Measurements from ENCODE around the gene ARHGAP27. TPM values are rescaled to one million over a fixed set of nuclear protein-coding genes. Genes with fewer than 3 reads are reported as not detected.

Gene ARHGAP27
- total RNA-seq, 1 experiment from 2014 or later: 0.46 TPM

DNA sequence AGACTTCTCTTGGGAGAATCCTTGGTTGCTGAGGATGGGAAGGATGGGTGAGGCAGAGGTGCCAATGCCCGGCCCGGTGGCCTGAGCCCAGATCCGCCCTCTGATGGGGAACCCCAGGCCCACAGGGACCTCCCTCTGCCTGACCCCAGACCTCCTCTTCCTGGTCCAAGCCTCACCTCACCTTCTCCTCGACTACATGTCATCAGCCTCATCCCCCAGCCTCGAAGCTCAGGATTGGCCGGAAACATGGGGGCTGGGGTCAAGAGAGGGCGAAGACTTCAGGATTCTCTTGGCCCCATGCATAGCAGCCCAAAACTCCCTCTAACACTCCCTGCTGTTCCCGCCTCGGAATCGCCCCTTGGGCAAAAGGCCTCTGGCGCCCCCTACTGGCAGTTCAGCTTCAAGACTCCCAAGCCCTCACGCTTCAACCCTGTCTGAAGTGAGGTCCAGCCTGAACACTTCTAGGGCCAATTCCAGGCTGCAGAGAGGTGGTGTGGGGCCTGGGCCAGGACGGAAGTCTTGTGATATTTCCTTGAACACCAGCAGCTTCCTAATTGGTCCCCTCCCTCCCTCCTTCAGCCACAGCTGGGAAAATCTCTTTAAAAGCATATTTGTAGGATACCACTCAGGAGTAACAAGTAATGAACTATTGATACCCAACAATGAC is 47.2 kb downstream of the ARHGAP27 start:
- peak; percentile 79 for DNase-seq (ENCODE audit: low spot score)

DNA sequence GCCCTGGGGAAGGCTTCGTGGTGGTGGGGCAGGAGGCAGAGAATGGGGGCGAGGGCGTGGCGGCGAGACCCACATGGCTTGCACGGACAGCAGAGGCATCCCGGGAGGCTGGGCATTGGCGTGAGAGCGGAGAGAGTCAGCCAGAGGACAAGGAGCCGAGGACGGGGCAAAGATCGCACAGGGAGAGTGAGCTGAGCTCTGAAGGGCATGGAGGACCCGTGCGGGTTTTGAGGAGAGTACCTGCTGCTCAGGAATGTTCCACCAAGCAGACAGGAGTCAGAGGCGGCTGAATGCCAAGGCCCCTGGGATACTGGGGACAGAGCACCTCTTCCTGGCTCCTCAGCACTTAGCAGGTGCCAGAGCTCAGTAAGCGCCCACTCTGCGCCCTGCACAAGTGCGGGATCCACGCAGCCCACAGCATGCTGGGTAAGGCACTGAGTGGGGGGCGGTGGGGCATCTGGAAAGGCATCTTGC is 47.8 kb downstream of the ARHGAP27 start:
- no peak for DNase-seq (ENCODE audit: low spot score)

DNA sequence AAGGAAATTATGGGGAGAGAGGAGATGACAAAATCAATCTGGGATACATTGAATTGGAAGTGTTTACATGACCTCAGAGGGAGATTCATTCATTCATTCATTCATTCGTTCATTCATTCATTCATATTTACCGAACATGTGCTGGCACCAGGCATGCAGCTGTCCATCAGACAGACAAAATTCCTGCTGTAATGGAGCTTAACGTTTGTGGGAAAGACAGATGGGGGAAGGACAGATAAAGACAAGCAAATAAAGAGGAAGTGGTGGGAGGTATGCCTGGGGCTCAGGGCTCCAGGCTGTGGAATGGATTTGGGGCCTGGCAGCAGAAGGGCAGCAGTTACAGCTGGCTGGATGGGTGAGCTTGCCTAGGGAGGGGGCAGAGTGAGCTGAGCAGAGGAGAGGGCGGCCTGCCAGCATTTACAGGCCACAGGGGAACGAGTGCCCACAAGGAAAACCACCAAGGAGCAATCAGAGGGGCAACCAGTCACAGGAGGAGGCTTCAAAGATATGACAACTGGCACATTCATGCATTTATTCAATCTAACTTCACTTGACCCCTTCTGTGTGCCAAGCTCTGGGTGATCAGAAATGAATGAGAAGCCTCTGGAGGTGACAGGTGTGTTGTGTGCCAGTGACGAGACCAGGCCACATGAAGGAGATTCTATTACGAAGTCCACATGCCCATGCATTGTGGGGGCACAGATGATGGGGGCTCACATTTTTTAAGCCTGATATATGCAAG is 48.5 kb downstream of the ARHGAP27 start:
- DNase-seq (ENCODE audit: low spot score): peak; percentile 80

DNA sequence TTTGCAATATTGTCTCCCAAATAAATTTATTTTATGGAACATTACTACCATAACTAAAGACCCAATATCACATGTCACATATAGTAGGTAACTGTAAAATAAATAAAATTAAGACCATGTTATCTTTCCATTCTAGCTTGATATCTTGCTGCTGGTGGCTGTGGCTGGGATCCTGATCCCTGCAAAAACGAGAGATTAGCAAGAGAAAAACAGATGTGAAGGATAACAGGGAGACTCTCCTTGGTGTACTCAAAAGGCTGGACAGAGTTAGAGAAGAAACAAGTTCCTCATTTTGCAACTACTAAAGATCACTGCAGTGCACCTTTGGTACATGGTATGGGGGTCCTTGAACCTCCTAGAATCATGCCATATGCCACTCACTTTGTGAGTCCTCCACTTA is 49.7 kb downstream of the ARHGAP27 start:
- no peak for DNase-seq (ENCODE audit: low spot score)

DNA sequence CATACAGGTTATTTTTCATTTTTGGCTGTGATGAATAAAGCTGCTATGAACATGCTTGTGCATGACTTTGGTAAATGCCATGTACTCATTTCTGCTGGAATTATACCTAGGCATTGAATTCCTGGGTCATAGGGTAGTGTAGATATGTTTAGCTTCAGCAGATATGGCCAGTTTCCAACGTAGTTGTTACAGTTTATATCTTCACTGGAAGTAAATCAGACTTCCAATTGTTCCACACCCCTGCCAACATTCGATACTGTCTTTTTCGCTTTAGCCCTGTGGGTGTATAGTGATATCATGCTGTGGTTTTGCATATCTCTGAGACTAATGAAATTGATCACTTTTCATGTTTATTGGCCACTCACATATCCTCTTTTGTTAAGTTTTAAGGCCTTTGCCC is 50.4 kb downstream of the ARHGAP27 start:
- DNase-seq (ENCODE audit: low spot score): no peak

DNA sequence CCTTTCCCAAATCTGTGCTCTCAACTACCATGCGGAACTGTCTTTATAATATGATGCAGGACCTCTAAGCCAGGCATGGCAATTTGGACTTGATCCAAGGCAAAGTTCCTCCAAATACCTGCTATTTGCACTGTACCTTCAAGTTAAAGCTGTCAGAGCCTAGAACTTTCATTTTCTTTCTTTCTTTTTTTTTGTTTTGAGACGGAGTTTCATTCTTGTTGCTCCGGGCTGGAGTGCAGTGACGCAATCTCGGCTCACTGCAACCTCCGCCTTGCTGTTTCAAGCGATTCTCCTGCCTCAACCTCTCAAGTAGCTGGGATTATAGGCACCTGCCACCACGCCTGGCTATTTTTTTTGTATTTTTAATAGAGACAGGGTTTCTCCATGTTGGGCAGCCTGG is 51.7 kb downstream of the ARHGAP27 start:
- DNase-seq (ENCODE audit: low spot score): no peak

DNA sequence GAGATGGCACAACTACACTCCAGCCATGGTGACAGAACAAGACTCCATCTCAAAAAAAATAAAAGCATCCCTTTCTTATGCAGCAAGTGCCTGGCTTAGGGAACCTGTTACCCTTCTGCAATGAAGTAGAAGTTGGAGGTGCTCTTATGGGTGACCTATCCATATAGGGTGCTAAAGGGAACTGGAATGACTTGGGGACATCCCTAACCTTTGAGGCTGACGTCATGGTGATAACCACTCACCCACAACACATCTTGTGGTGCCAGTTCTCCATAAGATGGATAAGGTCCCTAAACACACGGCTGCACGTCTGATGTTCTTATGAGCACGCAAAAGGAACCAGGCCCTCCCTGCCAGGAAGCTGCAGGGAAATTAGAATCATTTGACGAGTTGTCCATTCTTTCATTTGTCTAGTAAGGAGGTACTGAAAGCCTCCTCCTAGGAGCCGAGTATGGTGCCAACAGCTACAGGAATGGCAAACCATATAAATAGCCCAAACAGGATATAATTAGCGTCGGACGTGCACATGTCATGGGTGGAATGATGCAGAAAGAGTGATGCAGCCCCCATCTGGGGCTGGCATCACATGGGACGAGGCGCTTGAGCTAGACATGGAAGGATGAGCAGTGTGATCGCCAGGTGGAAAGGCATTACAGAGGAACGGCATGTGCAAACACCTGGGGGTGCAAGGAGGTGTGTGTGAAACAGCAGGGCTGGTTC is 52.5 kb downstream of the ARHGAP27 start:
- no peak for DNase-seq (ENCODE audit: low spot score)

DNA sequence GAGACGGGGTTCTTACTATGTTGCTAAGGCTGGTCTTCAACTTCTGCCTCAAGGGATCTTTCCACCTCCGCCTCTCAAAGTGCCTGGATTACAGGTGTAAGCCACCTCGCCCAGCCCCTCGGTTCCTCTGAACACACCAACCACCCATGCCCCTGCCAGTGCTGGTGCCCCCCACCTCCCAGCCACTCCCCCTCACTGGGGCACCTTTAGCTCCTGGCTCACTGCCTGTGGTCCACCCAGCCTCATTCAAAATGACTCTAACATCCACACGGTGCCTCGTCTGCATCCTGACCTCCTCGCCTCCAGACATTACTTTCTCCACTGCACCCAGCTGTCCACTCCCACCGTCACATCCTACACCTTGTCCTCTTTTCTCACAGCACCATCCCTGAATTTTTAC is 55.3 kb downstream of the ARHGAP27 start:
- DNase-seq (ENCODE audit: low spot score): no peak

DNA sequence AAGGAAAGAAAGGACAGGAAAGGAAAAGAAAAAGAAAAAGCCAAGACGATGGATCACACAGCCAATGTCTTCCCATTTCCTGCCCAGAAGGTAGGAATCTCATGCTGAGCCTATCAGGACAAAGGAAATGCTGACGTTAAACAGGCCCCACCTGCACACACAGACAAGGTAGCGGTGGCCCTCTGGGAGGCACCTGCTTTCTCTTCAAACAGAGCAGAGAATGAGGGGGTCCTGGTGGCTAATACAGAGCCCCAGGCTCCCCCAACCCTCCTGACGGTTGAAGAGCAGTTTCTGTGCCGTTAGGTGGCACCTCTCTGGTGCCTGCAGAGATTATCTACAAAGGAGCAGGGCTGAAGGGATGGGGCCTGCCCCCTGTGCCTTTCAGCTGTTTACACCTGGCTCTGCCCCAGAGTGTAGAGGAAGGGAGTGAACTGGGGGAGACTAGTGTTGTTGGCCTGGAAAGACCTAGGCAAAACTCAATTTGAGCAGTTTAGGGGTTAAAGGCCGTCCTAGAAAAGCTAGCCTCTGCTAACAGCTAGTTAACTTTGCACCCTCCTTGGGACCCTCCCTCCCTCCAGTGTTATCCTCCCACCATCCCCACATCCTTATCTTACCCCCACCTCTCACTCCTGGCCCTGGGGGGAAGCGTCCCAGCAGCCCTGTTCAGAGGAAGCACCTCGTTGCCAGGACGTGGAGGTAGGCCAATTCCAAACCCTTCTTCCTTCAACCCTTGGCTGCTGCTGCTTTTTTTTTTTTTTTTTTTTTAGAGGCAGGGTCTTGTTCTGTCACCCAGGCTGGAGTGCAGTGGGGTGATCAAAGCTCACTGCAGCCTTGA is 56.3 kb downstream of the ARHGAP27 start:
- no peak for DNase-seq (ENCODE audit: low spot score)

DNA sequence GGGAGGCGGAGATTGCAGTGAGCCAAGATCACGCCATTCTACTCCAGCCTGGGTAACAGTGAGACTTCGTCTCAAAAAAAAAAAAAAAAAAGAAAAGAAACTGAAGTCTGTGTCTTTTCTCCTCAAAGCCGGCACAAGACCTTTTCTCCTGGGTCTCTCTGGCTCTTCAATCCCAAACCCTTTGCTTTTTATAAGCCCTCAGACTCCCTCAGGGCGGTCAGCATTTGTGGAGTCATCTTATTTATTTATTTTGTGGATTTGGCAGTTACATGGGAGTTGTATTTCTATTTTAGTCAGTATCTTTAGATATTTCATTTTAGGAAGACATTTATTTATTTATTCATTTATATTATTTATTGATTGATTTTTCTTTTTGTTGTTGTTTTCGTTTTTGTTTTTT is 58.2 kb downstream of the ARHGAP27 start:
- DNase-seq (ENCODE audit: low spot score): no peak

DNA sequence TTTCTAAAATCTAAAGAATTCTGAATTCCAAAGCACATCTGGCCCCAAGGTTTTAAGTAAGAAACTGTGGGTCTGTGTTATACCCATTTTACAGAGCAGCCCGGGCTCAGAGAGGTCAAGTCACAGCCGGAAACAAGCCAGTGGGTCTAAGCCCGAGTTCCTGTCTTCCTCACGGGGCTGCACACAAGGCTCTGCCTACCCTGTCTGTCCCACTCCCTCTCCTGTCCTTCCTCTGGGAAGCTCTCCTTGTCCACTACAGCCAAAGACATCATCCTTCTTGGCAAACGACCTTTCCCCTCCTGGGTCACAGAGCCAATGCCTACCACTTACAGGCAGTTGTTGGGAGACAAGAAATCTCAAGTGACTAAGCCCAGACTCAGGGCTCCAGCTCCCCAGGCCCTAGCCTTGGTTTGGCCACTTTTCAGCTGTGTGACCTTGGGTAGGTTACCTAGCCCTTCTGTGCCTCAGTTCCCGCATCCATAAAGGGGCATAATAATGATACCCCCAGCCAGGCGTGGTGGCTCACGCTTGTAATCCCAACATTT is 60.3 kb downstream of the ARHGAP27 start:
- no peak for DNase-seq (ENCODE audit: low spot score)

DNA sequence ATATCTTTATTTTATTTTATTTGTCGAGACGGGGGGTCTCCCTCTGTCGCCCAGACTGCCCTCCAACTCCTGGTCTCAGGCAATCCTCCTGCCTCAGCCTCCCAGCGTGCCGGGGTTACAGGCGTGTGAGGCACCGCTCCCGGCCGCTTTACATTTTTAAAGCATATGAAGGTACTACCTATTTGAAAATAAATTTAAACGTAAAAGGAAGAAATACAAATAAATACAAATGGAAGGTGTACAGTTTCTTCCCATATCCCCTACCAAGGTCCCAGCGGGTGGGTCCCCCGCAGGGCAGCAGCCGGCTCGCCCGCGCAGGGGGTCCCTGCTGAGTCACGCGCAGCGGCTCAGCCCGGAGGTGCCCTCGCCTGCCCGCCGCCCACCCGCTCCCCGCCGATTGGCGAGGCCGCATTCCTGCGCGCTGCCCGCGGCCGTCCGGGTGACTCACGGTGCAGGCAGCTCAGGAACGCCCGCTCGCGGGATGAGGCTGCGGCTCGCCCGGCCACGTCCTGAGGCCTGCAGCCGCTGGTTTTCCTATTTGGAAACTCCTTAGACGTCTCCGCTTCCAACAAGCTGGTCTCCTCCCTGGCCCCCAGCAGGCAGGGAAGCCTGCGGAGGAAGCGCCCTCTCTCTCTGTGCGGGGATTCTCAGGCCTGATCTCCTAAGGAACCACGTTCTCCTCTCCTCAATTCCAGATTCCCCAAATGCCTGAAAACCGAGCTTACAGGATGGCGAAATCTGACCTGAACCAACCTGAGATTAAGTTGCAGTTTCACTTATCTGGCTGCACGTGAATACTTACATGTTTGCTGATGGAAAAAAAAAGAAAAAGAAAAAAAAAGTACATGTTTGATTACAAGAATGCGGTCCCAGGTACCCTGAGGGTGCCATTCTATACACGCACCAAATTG is 61.0 kb downstream of the ARHGAP27 start:
- peak; percentile 96 for DNase-seq (ENCODE audit: low spot score)

DNA sequence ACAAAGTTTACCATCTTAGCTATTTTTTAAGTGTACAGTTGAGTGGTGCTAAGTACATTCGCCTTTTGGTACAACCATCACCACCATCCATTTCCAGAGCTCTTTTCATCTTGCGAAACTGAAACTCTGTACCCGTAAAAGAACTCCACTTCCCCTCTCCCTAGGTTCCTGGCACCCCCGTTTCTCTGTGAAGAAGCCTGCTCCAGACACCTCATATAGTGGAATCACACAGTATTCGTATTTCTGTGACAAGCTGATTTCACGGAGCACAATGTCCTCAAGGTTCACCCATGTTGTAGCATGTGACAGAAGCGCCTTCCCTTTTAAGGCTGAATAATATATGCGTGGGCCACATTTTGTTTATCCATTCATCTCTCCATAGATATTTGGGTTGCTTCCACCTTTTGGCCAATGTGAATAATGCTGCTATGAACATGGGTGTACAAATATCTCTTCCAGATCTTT is 61.7 kb downstream of the ARHGAP27 start:
- DNase-seq (ENCODE audit: low spot score): peak; percentile 66

DNA sequence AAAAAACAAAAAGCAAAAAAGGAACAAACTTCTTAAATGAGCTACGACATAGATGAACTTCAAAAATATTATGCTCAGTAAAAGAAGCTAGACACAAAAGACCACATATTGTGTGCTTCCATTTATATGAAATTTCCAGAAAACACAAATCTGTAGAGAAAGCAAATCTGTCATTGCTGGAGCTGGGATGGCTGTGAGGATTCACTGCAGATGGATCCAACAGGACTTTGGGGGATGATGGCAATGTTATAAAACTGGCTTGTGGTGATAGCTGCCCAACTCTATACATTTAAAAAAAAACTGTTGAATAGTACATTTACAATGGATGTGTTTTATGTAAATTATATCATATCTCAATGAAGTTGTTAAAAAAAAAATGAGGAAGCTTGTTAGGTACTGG is 63.2 kb downstream of the ARHGAP27 start:
- no peak for DNase-seq (ENCODE audit: low spot score)

DNA sequence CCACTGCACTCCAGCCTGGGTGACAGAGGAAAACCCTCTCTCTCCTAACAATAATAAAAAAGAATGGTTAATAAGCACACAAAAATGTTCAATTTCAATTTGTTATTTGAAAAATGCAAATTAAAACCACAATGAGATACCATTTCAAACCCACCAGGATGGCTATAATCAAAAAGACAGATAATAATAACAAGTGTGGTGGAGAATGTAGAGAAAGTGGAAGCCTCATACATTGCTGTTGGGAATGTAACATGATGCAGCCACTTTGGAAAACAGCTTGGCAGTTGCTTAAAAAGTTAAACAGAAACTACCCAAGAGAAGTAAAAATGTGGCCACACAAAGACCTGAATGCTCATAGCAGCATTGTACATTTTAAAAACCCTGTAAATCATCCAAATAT is 64.0 kb downstream of the ARHGAP27 start:
- DNase-seq (ENCODE audit: low spot score): peak; percentile 87

DNA sequence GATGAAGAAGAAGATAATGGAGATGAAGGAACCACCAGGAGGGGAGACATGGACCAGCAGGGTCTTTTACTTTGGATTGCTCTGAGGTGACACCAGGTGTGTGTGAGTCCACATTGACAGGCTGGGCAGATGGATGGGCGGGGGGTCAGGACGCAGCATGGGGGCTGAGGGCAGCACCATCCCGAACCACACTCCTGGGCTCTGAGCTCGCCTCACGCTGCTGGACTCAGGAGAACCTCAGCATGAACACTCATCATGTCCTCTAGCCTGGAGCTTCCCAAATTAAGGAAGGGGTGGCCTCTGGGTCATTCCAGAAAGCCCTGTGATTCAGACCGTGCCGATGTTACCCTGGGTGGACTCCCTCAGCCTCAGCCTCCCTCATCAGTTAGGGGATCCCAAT is 65.5 kb downstream of the ARHGAP27 start:
- DNase-seq (ENCODE audit: low spot score): no peak

DNA sequence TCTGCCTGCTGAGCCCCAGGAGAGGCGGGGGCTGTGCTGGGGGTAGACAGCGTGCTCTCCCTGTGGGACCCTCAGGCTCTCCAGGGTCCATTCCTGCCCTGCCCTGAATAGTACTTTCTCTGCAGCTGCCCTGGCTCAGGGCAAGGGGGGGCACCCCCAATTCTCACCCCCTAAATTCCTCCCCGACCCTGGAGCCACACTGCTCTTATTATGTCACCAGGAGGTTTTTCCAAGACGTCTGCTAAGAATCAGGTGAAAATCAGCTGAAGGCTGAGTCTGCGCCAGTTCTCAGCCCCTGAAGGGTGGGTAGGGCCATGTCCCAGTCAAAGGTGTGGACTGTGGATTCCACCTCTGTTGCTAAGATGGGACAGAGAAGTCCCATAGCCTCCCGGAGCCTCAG is 66.0 kb downstream of the ARHGAP27 start:
- no peak for DNase-seq (ENCODE audit: low spot score)

DNA sequence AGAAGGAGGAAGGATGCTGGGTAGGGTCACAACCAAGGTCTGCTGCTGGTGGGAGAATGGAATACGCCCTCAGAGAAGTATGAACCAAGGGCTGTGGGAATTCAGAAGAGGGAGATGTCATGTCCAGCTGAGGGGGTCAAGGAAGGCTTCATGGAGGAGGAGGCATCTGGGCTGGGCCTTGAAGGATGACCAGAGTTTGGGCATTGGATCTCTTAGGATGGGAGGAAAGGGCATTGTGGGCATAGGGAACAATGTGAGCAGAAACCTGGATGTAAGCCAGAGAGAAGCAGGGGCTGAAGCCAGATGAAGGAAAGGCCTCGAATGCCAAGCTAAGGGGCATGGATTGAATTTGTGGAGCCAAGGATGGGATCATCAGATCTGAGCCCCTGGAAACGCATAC is 66.6 kb downstream of the ARHGAP27 start:
- no peak for DNase-seq (ENCODE audit: low spot score)

DNA sequence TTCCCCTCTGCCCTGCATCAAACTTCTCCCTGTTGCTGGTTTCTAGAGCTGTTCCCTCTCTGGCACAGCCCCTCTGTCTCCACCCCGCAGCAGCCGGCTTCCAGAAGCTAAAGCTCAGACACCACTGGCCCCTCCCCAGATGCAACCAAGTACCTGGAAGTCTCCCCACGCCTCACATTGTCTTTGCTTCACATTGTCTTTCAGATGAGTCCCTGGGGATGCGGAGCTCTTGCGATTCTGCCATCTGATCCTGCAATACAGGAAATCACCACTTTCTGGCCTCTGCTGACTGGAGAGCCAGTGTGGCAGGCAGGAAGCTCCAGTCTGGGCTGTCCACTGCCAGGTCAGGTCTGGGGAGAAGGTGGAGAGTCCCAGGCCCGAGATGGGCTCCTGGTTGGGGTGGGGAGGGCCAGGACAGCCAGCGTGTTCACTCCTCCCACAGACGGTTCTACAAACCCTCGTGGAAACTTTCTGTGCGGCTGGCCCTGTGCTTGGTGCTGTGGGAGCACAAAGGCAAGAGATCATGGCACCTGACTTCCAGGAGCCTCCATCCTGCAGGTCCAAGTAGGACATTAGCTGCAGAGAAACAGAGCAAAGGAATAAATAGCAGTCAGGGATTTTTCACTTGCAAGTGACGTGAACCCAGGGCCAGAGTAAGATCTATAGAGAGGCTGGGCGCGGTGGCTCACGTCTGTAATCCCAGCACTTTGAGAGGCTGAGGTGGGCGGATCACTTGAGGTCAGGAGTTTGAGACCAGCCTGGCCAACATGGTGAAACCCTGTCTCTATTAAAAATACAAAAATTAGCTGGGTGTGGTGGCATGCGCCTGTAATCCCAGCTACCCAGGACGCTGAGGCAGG is 67.9 kb downstream of the ARHGAP27 start:
- DNase-seq (ENCODE audit: low spot score): no peak

Data from H4 (cell line).